Adrenal gland (tissue), 12 donors: Measurements from ENCODE around the gene SAMM50. TPM values are rescaled to one million over a fixed set of nuclear protein-coding genes. Genes with fewer than 3 reads are reported as not detected.

Experiments
- DNase-seq, 7 donors: peaks; one replicate each; pipeline ENCODE4 v3.0.0-alpha.2; 2019 to 2020
- H3K27ac ChIP-seq, 5 donors: fragments of 200-600 bp; sonication (generic) in 4 of 5; 1 replicate in 3 of 5; 2 replicates in 2 of 5; pipeline versions ENCODE4 v1.5.1 to v1.8.0; 2016 to 2020; ENCODE audit warnings: mild to moderate bottlenecking in 1 of 5
- H3K27me3 ChIP-seq: fragments of 200-600 bp; 2 replicates; pipeline ENCODE4 v1.8.0; 2021
- H3K36me3 ChIP-seq, 2 donors: fragments of 200-600 bp; replicated peaks in 1 of 2; 1 replicate in 1 of 2; 2 replicates in 1 of 2; pipeline versions ENCODE4 v1.5.1 to v1.8.0; 2018 to 2022
- H3K4me1 ChIP-seq, 2 donors: fragments of 200-600 bp; replicated peaks in 1 of 2; 1 replicate in 1 of 2; 2 replicates in 1 of 2; pipeline versions ENCODE4 v1.5.1 to v1.8.0; 2018 to 2021
- H3K4me3 ChIP-seq, 4 donors: fragments of 200-600 bp; sonication (generic) in 3 of 4; one replicate each; pipeline ENCODE4 v1.5.1; 2016 to 2018
- H3K9me3 ChIP-seq, 3 donors: fragments of 200-600 bp; sonication (generic) in 1 of 3; replicated peaks in 1 of 3; 1 replicate in 2 of 3; 2 replicates in 1 of 3; pipeline versions ENCODE4 v1.5.1 to v1.8.0; 2016 to 2021
- POLR2A ChIP-seq, 2 donors: fragments of 450-650 bp; IDR thresholded peaks; one replicate each; pipeline ENCODE4 v1.6.1; 2017; ENCODE audit warnings: antibody characterized with exemption in 2 of 2, mild to moderate bottlenecking in 2 of 2, moderate library complexity in 1 of 2
- WGBS, 4 donors: extraction: QIAGEN DNeasy Blood & Tissue Kit in 2 of 4; methylation state at CpG; one replicate each; pipeline versions ENCODE4 v1.1.5 to v1.1.7; 2013 to 2017; 5-methylcytosine and 5-hydroxymethylcytosine counted together
- intact Hi-C, 2 donors: fragments of 100-400 bp; cut with DNase I; formaldehyde crosslinking; loops; one replicate each; pipeline versions ENCODE4 v1.14.1 to v1.15.0; 2022 to 2023
- polyA plus RNA-seq, 3 donors: library from polyadenylated mRNA; stranded (reverse); fragments of 200-250 nt in 2 of 3; fragments of 350-450 nt in 1 of 3; fragmentation: Illumina TruSeq in 1 of 3; extraction: RNeasy Lipid Tissue Mini Kit (QIAGEN cat#74804) in 1 of 3; gene quantifications; one replicate each; pipeline ENCODE4 v1.2.3, GENCODE V29; 2013 to 2014
- total RNA-seq, 9 donors: library from RNA; depleted of rRNA in 4 of 9; stranded (reverse); fragments of >200 nt in 4 of 9; fragments of 120-200 nt in 1 of 9; fragmentation: NEBNext Ultra II Directional in 1 of 9; extraction: Animal tissue kit (Norgen Biotek cat#: 25700) in 1 of 9; gene quantifications; one replicate each; pipeline versions ENCODE4 v1.1.0 to v1.2.4, GENCODE V29; 2013 to 2023
- TF ChIP-seq, protein P1 (sequence below), 6 experiments: fragments of 450-650 bp in 4 of 6; fragments of 200-600 bp in 2 of 6; sonication (generic) in 1 of 6; IDR thresholded peaks; 1 replicate in 5 of 6; 2 replicates in 1 of 6; pipeline versions ENCODE4 v1.5.1 to v1.8.0; 2016 to 2021; ENCODE audit warnings: antibody characterized with exemption in 6 of 6, mild to moderate bottlenecking in 2 of 6, moderate library complexity in 1 of 6
- donor health status: healthy with polysubstance abuse.
- donor health status: Bipolar disorder and iron deficiency.
- donor health status: DM: yes; HTN: yes; CAD: no.
- donor health status: DM: no; HTN: no; CAD: no.
- donor health status: DM: no; HTN: no; CAD: no.
- donor health status: DM: yes; HTN: yes; CAD: no.

Gene SAMM50
- total and polyA plus RNA-seq, 12 donors: 15.8 to 91.5 (median 57.2) TPM

DNA sequence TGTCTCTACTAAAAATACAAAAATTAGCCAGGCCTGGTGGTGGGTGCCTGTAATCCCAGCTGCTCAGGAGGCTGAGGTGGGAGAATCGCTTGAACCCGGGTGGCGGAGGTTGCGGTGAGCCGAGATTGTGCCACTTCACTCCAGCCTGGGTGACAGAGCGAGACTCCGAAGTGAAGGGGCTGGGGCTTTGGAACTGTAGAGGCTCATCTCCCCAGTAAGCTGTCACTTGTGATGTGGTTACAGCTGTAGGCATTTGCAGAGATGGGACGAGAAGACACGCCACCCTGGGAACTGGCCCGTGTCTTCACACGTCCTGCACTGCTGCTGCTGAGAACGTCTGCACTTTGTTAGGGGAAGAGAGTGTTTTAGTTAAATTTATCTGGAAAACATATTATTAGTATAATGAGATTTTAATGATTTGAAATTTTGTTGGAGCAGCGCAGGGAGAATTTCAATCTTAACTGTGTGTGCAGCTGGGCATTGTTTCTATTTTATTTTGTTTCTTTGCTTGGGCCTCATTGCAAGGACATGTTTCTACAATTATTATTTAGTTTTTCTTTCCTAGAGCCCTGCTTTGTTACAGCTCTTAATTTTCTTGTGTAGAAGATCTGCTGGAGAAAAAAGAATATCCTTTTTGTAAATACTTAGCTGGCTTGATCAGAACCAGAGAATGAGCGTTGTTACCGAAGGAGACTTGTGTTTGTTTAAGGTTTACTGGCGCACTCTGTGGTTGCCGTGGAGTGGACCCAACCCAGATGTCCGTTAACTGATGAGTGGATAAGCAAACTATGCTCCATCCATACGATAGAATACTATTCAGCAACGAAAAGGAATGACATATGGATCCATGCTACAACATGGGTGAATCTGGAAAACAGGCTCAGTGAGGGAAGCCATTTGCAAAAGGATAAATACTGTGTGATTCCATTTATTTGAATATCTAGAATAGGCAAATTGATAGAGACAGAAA, 87.3 kb downstream of the SAMM50 start:
- Histone ChIP-seq H3K9me3 (no peaks in the 10 kb centered on the region), H3K36me3 (no peaks in the 10 kb centered on the region), H3K4me1 (peaks cover 0 to 7% of the 10 kb centered on the region in 2 donors), H3K27ac (no peak overlapping the region), H3K27me3 (no peaks in the 10 kb centered on the region), H3K4me3 (no peak overlapping the region)
- 90 to 95% (median 91%) methylated on average over 20 of the region's 20 CpGs for WGBS, 4 donors
- intact Hi-C loops: no loop called here
- no peak for TF ChIP-seq POLR2A (IDR thresholded peaks at IDR 0.05)
- TF ChIP-seq, protein P1, sequence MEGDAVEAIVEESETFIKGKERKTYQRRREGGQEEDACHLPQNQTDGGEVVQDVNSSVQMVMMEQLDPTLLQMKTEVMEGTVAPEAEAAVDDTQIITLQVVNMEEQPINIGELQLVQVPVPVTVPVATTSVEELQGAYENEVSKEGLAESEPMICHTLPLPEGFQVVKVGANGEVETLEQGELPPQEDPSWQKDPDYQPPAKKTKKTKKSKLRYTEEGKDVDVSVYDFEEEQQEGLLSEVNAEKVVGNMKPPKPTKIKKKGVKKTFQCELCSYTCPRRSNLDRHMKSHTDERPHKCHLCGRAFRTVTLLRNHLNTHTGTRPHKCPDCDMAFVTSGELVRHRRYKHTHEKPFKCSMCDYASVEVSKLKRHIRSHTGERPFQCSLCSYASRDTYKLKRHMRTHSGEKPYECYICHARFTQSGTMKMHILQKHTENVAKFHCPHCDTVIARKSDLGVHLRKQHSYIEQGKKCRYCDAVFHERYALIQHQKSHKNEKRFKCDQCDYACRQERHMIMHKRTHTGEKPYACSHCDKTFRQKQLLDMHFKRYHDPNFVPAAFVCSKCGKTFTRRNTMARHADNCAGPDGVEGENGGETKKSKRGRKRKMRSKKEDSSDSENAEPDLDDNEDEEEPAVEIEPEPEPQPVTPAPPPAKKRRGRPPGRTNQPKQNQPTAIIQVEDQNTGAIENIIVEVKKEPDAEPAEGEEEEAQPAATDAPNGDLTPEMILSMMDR (IDR thresholded peaks at IDR 0.05): no peak
- no peak for DNase-seq

DNA sequence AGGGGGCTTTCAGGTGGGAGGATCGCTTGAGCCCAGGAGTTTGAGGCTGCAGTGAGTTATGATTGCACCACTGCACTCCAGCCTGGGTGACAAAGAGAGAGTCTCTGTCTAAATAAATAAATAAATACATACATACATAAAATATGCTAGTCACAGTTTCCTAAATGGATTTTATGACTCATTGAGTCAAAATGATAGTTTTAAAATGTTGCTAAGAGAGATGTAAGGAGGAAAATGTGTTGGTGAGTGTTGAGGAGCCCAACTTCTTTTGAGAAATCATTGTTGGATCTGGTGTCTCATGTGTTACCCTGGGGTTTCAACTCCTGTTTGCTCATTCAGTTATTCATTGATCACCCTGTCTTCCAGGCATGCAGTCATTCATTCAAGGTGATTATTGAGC, 89.9 kb downstream of the SAMM50 start:
- intact Hi-C loops: no loop called here
- WGBS, 4 donors: 90 to 100% (median 99%) methylated on average over 1 of the region's 1 CpG

More for the DNA sequence above, 89.9 kb downstream of the SAMM50 start:
- no peak for DNase-seq
- TF ChIP-seq, protein P1 (IDR thresholded peaks at IDR 0.05): no peak
- no peak for TF ChIP-seq POLR2A (IDR thresholded peaks at IDR 0.05)
- H3K4me1 ChIP-seq: peaks cover 0 to 7% of the 10 kb centered on the region in 2 donors
- H3K36me3 ChIP-seq: no peaks in the 10 kb centered on the region
- H3K27me3 ChIP-seq: no peaks in the 10 kb centered on the region
- H3K4me3 ChIP-seq: no peak overlapping the region
- no peaks in the 10 kb centered on the region for H3K9me3 ChIP-seq
- no peak overlapping the region for H3K27ac ChIP-seq

Other genes starting within 250 kb of the SAMM50 start
- gene EFCAB6, start 143.1 kb upstream of the SAMM50 start, total RNA-seq: 1 to 10 TPM; 1.6 to 4.8 (median 2.9) TPM
- gene EFCAB6, start 143.1 kb upstream of the SAMM50 start, polyA plus RNA-seq: 1 to 10 TPM; 1.6 to 4.8 (median 1.8) TPM
- 1 to 10 TPM in 4 of 9 donors, under 1 TPM in 1, not detected in 4; 0.65 to 7.4 (median 1.6) TPM for gene SULT4A1, start 92.9 kb upstream of the SAMM50 start, total RNA-seq
- gene SULT4A1, start 92.9 kb upstream of the SAMM50 start, polyA plus RNA-seq: 1 to 10 TPM; 2.8 to 8.8 (median 3.9) TPM
- gene PNPLA5, start 63.4 kb upstream of the SAMM50 start, total RNA-seq: not detected
- not detected for gene PNPLA5, start 63.4 kb upstream of the SAMM50 start, polyA plus RNA-seq
- gene PNPLA3, start 31.6 kb upstream of the SAMM50 start, total RNA-seq: 1 to 10 TPM in 3 of 9 donors, under 1 TPM in 5, not detected in 1; 0.15 to 2.9 (median 0.48) TPM
- gene PNPLA3, start 31.6 kb upstream of the SAMM50 start, polyA plus RNA-seq: 1 to 10 TPM in 1 of 3 donors, under 1 TPM in 2; 0.27 to 4.4 (median 0.32) TPM
- gene PARVB, start 68.9 kb downstream of the SAMM50 start, total RNA-seq: 10 to 100 TPM; 17.1 to 77.6 (median 55.4) TPM
- 10 to 100 TPM; 16.9 to 42.5 (median 23.8) TPM for gene PARVB, start 68.9 kb downstream of the SAMM50 start, polyA plus RNA-seq
- 10 to 100 TPM in 6 of 9 donors, 1 to 10 TPM in 3; 1.4 to 48.6 (median 15.3) TPM for gene PARVG, start 225.5 kb downstream of the SAMM50 start, total RNA-seq
- 10 to 100 TPM in 2 of 3 donors, 1 to 10 TPM in 1; 4.8 to 61.1 (median 14.3) TPM for gene PARVG, start 225.5 kb downstream of the SAMM50 start, polyA plus RNA-seq